GM12874 (cell line): ENCODE measurements around the gene CSF1.

ENCODE experiments used
- TF ChIP-seq, protein P1 (sequence below): IDR thresholded peaks from 2 replicates; pipeline ENCODE4 v1.5.1; 2011; ENCODE audit warnings: low read depth, mild to moderate bottlenecking, control low read depth, low read length, moderate library complexity; ENCODE audit not compliant: insufficient read depth

CSF1 gene

DNA sequence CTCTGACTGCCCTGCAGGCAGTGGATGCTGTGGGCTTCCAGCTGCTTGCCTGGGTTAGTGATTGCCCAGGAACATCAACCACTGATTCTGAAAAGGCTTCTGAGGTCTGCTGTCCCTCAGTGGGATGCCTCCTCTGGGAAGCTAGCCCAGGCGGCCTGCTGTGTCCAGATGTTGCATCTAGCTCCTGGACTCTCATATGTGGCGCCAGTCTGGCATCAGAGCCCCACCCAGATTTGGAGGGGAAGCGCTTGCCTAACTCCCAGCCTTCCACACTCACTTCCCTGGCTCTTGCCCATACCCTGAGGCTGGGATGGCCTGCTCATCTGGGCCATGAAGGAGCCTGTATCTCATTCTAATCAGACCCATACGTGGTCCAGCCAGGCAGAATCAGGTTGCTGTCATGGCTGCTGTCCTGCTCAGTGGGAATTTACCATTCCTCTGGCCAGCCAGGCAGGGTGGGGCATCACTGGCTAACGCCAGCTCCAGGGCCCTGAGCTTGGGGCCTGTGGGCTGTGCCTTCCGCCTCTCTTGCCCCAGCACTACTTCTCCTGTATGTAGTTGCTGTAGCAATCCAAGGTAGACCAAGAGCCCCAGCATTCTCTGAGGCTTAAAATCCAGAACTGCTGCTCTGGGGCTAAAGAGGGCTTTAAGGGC is 4.1 kb downstream of the CSF1 start:
- TF ChIP-seq, protein P1, sequence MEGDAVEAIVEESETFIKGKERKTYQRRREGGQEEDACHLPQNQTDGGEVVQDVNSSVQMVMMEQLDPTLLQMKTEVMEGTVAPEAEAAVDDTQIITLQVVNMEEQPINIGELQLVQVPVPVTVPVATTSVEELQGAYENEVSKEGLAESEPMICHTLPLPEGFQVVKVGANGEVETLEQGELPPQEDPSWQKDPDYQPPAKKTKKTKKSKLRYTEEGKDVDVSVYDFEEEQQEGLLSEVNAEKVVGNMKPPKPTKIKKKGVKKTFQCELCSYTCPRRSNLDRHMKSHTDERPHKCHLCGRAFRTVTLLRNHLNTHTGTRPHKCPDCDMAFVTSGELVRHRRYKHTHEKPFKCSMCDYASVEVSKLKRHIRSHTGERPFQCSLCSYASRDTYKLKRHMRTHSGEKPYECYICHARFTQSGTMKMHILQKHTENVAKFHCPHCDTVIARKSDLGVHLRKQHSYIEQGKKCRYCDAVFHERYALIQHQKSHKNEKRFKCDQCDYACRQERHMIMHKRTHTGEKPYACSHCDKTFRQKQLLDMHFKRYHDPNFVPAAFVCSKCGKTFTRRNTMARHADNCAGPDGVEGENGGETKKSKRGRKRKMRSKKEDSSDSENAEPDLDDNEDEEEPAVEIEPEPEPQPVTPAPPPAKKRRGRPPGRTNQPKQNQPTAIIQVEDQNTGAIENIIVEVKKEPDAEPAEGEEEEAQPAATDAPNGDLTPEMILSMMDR = no peak

DNA sequence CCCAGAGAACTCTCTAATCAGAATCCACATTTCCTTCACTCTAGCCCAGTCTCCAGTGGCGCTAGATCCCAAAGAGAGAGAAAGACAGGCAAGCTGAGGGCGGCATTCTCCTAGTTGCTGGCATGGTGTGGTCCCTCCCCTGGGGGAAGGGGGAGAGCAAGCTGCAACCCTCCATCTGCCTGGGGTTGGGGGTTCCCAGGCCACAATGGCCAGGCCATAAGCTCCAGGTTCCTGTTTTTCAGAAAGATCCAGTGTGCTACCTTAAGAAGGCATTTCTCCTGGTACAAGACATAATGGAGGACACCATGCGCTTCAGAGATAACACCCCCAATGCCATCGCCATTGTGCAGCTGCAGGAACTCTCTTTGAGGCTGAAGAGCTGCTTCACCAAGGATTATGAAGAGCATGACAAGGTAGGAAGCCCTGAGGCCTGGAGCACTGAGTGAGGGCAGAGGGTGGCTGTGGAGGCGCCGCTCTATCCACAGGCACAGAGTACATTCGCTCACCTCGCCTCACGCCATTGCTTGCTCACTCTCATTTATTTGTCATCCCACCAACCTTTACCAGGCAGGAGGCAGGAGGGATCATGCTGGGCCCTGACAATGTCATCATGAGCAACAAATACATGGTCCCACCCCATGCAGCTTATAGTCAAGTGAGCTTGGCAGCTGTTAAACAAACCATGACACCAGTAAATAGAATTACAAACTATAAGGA is 6.6 kb downstream of the CSF1 start:
- TF ChIP-seq, protein P1 = no peak

DNA sequence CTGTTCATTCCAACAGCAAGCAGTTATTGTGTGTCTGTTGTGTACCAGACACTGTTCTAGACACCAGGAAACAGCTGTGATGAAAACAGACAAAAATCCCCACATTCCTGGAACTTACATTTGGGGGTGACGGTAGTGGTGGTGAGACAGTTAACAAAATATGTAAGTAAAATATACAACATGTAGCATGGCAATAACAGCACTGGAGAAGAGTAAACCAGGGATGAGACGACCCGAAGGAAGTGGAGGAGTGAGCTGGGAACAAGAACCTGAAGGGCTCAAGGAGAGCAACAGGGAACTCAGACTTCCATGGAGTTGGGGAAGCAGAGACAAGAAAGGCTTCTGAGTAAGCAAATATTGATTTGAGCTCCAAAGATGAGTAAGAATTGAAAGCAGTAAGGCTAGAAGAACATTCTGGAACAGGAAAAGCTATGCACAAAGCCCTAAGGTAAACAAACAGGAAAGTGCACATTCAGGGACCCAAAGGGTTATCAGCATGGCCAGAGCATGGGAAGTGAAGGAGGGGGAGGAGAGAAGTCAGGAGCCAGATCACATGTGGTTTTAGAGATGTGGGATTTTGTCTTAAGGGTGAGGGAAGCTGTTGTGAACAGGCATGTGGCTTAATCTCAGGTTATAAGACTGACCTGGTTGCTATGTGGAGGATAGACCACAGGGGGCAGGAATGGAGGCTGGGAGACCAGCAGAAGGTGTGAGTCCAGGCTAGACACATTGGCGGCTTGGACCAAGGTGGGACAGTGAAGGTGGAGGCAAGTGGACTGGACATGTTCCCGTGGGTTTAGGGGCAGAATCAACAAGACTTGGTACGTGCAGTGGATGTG is 7.3 kb downstream of the CSF1 start:
- TF ChIP-seq, protein P1 = no peak

DNA sequence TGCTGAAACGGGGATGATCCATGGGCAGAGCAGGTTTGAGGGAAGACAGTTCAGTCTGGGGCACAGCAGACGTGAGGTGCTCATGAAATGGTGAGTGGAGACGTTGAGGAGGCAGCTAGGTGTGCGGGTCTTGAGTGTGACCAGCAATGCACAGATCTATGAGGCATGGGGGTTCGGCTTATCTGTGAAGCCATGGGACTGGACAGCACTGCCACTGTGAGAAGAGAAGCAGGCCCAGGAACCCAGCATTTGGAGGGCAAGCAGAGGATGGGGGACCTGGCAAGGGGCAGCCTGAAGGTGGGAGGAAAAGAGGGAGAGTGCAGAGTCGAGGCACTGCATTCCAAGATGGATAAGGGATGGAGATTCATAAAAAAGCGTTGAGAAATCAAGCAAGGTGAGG is 8.0 kb downstream of the CSF1 start:
- TF ChIP-seq, protein P1 = no peak

DNA sequence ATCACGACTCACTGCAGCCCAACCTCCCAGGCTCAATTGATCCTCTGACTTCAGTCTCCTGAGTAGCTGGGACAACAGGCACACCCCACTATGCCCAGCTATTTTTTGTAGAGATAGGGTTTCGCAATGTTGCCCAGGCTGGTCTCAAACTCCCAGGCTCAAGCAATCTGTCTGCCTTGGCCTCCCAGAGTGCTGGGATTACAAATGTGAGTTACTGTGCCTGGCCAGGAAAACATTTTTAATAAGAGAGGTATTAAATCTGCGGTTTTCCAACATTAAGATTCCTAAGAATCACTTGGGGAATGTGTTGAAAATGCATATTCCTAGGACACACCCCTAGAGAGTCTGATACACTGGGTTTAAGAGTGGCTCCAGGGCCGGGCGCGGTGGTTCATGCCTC is 8.7 kb downstream of the CSF1 start:
- TF ChIP-seq, protein P1 = no peak

DNA sequence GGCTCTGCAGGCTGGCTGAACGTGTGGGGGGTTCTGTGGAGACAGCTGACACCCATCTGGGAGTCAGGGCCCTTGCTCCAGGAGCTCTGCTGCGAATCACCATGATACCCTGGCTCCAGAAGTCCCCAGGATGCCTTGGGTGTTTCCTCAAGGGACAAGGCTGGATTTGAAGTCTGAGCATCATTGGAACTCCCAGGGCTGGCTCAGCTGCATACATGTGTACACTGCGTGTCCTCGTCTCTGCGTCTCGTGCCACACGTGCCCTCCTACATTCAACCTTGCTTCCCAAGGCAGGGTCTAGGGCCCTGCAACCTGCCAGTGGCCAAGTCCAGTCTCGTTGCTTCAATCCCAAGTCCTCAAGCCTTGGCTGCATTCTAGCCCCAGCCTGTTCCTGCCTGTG is 11.7 kb downstream of the CSF1 start:
- TF ChIP-seq, protein P1 = no peak

DNA sequence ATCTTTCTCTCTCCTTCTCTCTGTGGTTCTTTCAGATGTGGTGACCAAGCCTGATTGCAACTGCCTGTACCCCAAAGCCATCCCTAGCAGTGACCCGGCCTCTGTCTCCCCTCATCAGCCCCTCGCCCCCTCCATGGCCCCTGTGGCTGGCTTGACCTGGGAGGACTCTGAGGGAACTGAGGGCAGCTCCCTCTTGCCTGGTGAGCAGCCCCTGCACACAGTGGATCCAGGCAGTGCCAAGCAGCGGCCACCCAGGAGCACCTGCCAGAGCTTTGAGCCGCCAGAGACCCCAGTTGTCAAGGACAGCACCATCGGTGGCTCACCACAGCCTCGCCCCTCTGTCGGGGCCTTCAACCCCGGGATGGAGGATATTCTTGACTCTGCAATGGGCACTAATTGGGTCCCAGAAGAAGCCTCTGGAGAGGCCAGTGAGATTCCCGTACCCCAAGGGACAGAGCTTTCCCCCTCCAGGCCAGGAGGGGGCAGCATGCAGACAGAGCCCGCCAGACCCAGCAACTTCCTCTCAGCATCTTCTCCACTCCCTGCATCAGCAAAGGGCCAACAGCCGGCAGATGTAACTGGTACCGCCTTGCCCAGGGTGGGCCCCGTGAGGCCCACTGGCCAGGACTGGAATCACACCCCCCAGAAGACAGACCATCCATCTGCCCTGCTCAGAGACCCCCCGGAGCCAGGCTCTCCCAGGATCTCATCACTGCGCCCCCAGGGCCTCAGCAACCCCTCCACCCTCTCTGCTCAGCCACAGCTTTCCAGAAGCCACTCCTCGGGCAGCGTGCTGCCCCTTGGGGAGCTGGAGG is 12.7 kb downstream of the CSF1 start:
- TF ChIP-seq, protein P1 = peak; percentile 59
